H9 (cell line): Measurements from ENCODE around the gene FANK1. TPM values are rescaled to one million over a fixed set of nuclear protein-coding genes. Genes with fewer than 3 reads are reported as not detected.

Experiments
- DNase-seq: peaks from one replicate; pipeline ENCODE4 v3.0.0-alpha.2; 2017
- H2AFZ ChIP-seq: one replicate; pipeline ENCODE4 v1.6.1; 2013; ENCODE audit warnings: mild to moderate bottlenecking, low read length, control low read depth, moderate library complexity
- H2AK5ac ChIP-seq: 2 replicates; pipeline ENCODE4 v1.6.1; 2013; ENCODE audit warnings: low read length, control low read depth, mixed read lengths; ENCODE audit not compliant: insufficient read length
- H2BK120ac ChIP-seq: one replicate; pipeline ENCODE4 v1.6.1; 2013; ENCODE audit warnings: low read depth, mild to moderate bottlenecking, low read length, control low read depth, inconsistent platforms; ENCODE audit not compliant: poor library complexity, severe bottlenecking
- H2BK12ac ChIP-seq: 2 replicates; pipeline ENCODE4 v1.6.1; 2013; ENCODE audit warnings: low read length, control low read depth, mixed read lengths, low read depth; ENCODE audit not compliant: insufficient read length
- H2BK15ac ChIP-seq: 2 replicates; pipeline ENCODE4 v1.6.1; 2013; ENCODE audit warnings: low read depth, low read length, control low read depth
- H2BK20ac ChIP-seq: one replicate; pipeline ENCODE4 v1.6.1; 2013; ENCODE audit warnings: low read depth, mild to moderate bottlenecking, low read length, control low read depth, inconsistent platforms; ENCODE audit not compliant: poor library complexity, severe bottlenecking
- H2BK5ac ChIP-seq: 2 replicates; pipeline ENCODE4 v1.6.1; 2013; ENCODE audit warnings: low read length, control low read depth, mixed read lengths; ENCODE audit not compliant: insufficient read length
- H3K14ac ChIP-seq: 2 replicates; pipeline ENCODE4 v1.6.1; 2013; ENCODE audit warnings: low read length, control low read depth; ENCODE audit not compliant: insufficient read depth
- H3K18ac ChIP-seq: 2 replicates; pipeline ENCODE4 v1.6.1; 2013; ENCODE audit warnings: low read depth, mild to moderate bottlenecking, mixed read lengths, low read length, control low read depth; ENCODE audit not compliant: insufficient read length
- H3K23ac ChIP-seq: 2 replicates; pipeline ENCODE4 v1.6.1; 2013; ENCODE audit warnings: low read length, control low read depth, mixed read lengths, low read depth; ENCODE audit not compliant: insufficient read length
- H3K23me2 ChIP-seq: 2 replicates; pipeline ENCODE4 v1.6.1; 2013; ENCODE audit warnings: low read depth, mild to moderate bottlenecking, mixed read lengths, low read length, control low read depth; ENCODE audit not compliant: insufficient read length, poor library complexity, severe bottlenecking
- H3K27ac ChIP-seq: 2 replicates; pipeline ENCODE4 v1.5.1; 2013; ENCODE audit warnings: low read length, control low read depth, mixed read lengths, low read depth; ENCODE audit not compliant: insufficient read length
- H3K27me3 ChIP-seq: 2 replicates; pipeline ENCODE4 v1.6.1; 2013; ENCODE audit warnings: low read length, control low read depth, inconsistent platforms; ENCODE audit not compliant: insufficient read depth
- H3K4ac ChIP-seq: 2 replicates; pipeline ENCODE4 v1.6.1; 2013; ENCODE audit warnings: low read depth, mild to moderate bottlenecking, control low read depth, inconsistent platforms, low read length, moderate library complexity
- H3K4me1 ChIP-seq: 2 replicates; pipeline ENCODE4 v1.6.1; 2013; ENCODE audit warnings: low read length, control low read depth, inconsistent platforms; ENCODE audit not compliant: insufficient read depth
- H3K4me2 ChIP-seq: 2 replicates; pipeline ENCODE4 v1.6.1; 2013; ENCODE audit warnings: low read length, control low read depth, mixed read lengths; ENCODE audit not compliant: insufficient read length, insufficient read depth
- H3K56ac ChIP-seq: 2 replicates; pipeline ENCODE4 v1.6.1; 2013; ENCODE audit warnings: low read depth, mild to moderate bottlenecking, mixed read lengths, low read length, control low read depth; ENCODE audit not compliant: insufficient read length
- H3K79me1 ChIP-seq: 2 replicates; pipeline ENCODE4 v1.6.1; 2013; ENCODE audit warnings: low read depth, mild to moderate bottlenecking, moderate library complexity, low read length, control low read depth, inconsistent platforms; ENCODE audit not compliant: insufficient read depth, poor library complexity, severe bottlenecking
- H3K79me2 ChIP-seq: 2 replicates; pipeline ENCODE4 v1.6.1; 2013; ENCODE audit warnings: low read length, control low read depth, inconsistent platforms; ENCODE audit not compliant: insufficient read depth
- H3K9ac ChIP-seq: 2 replicates; pipeline ENCODE4 v1.6.1; 2013; ENCODE audit warnings: low read length, control low read depth, mixed read lengths; ENCODE audit not compliant: insufficient read length; ENCODE audit errors: extremely low read depth
- H3K9me3 ChIP-seq: one replicate; pipeline ENCODE4 v1.6.1; 2013; ENCODE audit warnings: low read depth, low read length, inconsistent platforms; ENCODE audit not compliant: control insufficient read depth
- H3T11ph ChIP-seq: one replicate; pipeline ENCODE4 v1.6.1; 2013; ENCODE audit warnings: mild to moderate bottlenecking, low read length, control low read depth, inconsistent platforms
- H4K20me1 ChIP-seq: one replicate; pipeline ENCODE4 v1.6.1; 2013; ENCODE audit not compliant: control insufficient read depth, insufficient read length, insufficient read depth
- H4K5ac ChIP-seq: 2 replicates; pipeline ENCODE4 v1.6.1; 2013; ENCODE audit warnings: low read depth, mild to moderate bottlenecking, mixed read lengths, low read length, control low read depth; ENCODE audit not compliant: insufficient read length
- H4K8ac ChIP-seq: replicated peaks from 2 replicates; pipeline ENCODE4 v1.6.1; 2013; ENCODE audit warnings: low read length, control low read depth, mixed read lengths, low read depth; ENCODE audit not compliant: insufficient read length
- H4K91ac ChIP-seq: 2 replicates; pipeline ENCODE4 v1.6.1; 2013; ENCODE audit warnings: low read depth, mild to moderate bottlenecking, moderate library complexity, mixed read lengths, low read length, control low read depth; ENCODE audit not compliant: insufficient read length
- H3K27ac Mint-ChIP-seq, 3 experiments: 2 replicates in 2 of 3; 3 replicates in 1 of 3; pipeline ENCODE4 v1.8.0; 2020 to 2021; ENCODE audit warnings: mixed read lengths in 3 of 3, mild to moderate bottlenecking in 1 of 3, moderate library complexity in 1 of 3
- H3K27me3 Mint-ChIP-seq: 2 replicates; pipeline ENCODE4 v1.8.0; 2021; ENCODE audit warnings: low read depth, mild to moderate bottlenecking, moderate library complexity, mixed read lengths
- H3K36me3 Mint-ChIP-seq, 3 experiments: 2 replicates in 2 of 3; 3 replicates in 1 of 3; pipeline ENCODE4 v1.8.0; 2020 to 2021; ENCODE audit warnings: low read depth in 3 of 3, mixed read lengths in 3 of 3; ENCODE audit not compliant: insufficient read depth in 1 of 3
- H3K4me1 Mint-ChIP-seq, 2 experiments: 2 replicates each; pipeline ENCODE4 v1.8.0; 2020; ENCODE audit warnings: mixed read lengths in 2 of 2
- H3K4me3 Mint-ChIP-seq, 2 experiments: 2 replicates in 1 of 2; 3 replicates in 1 of 2; pipeline ENCODE4 v1.8.0; 2020 to 2021; ENCODE audit warnings: mild to moderate bottlenecking in 2 of 2, mixed read lengths in 2 of 2, moderate library complexity in 1 of 2
- H3K9me3 Mint-ChIP-seq, 2 experiments: 2 replicates in 1 of 2; 3 replicates in 1 of 2; pipeline ENCODE4 v1.8.0; 2020; ENCODE audit warnings: mild to moderate bottlenecking in 2 of 2, mixed read lengths in 2 of 2, moderate library complexity in 1 of 2
- CTCF ChIP-seq: fragments of 200-600 bp; sonication (generic); conservative IDR thresholded peaks from 3 replicates; pipeline ENCODE4 v1.8.0; 2021; ENCODE audit warnings: antibody characterized with exemption, mild to moderate bottlenecking
- WGBS: extraction: QIAGEN DNeasy Blood & Tissue Kit; methylation state at CpG from one replicate; pipeline ENCODE4 v1.1.7; 2013; ENCODE audit warnings: missing lambda C conversion rate, low lambda C conversion rate, mixed read lengths; ENCODE audit not compliant: insufficient read length; ENCODE audit errors: extremely low coverage; 5-methylcytosine and 5-hydroxymethylcytosine counted together
- total RNA-seq: library from RNA; stranded (reverse); gene quantifications from 2 replicates; pipeline ENCODE4 v1.2.1, GENCODE V29; 2021

Gene FANK1
- total RNA-seq, 1 experiment from 2014 or later, result 0.68 TPM

DNA sequence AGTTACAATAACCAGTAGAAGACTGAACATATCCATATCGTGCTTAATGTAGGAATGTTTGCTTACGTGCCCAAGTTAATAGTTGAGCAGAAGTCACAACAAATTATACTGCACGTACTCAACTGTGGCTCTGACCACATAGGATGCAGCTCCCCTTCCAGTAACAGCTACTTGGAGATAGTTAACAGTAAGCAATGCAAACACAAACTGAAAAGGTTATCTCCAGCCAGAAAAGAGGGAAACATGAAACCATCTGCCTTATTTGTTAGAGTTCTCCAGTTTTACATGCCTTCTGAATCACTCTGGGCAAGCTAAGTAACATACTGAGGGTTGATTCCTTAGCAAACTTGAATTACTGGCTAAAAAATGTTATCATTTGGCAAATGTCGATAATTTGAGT is 25.0 kb upstream of the FANK1 start:
- H3K36me3 Mint-ChIP-seq, result peaks cover 24 to 28% (median 26%) of the 10 kb centered on the region in 3 experiments
- peaks cover 17 to 19% of the 10 kb centered on the region in 2 experiments for H3K9me3 Mint-ChIP-seq
- Histone ChIP-seq H2BK15ac (no peak overlapping the region), H3K79me2 (no peaks in the 10 kb centered on the region), H4K91ac (no peak overlapping the region), H3K18ac (no peak overlapping the region), H2BK5ac (no peak overlapping the region), H2BK120ac (no peak overlapping the region), H3K4me2 (no peak overlapping the region), H3K56ac (no peak overlapping the region), H2BK12ac (no peak overlapping the region), H2AFZ (no peak overlapping the region), H3K14ac (no peak overlapping the region), H2BK20ac (no peak overlapping the region), H3T11ph (no peak overlapping the region), H3K9me3 (peaks cover 9% of the 10 kb centered on the region), H3K79me1 (no peaks in the 10 kb centered on the region), H2AK5ac (no peak overlapping the region), H3K4ac (no peak overlapping the region), H4K5ac (no peak overlapping the region), H3K23me2 (no peaks in the 10 kb centered on the region), H4K20me1 (no peaks in the 10 kb centered on the region), H4K8ac (no peak overlapping the region), H3K4me1 (no peaks in the 10 kb centered on the region), H3K27ac (no peak overlapping the region), H3K9ac (no peak overlapping the region), H3K23ac (no peak overlapping the region), H3K27me3 (no peaks in the 10 kb centered on the region)
- no peaks in the 10 kb centered on the region for H3K27me3 Mint-ChIP-seq
- no peak for TF ChIP-seq CTCF
- no peak for DNase-seq
- H3K4me3 Mint-ChIP-seq, result no peak overlapping the region
- no CpG with 5 or more reads among the region's 4 CpGs for WGBS
- H3K4me1 Mint-ChIP-seq, result peaks cover 0 to 5% of the 10 kb centered on the region in 2 experiments; a peak in 1 of 4 replicates
- H3K27ac Mint-ChIP-seq, result no peak overlapping the region
